Left hindlimb (tissue), 1 donor: ENCODE results near the gene DYNC2I2.
"Not testable (repeated sequence)": the region's sequence is repeated elsewhere in the genome, so short reads cannot be mapped to it uniquely, and the experiment has no call there.

Experiments
- DNase-seq: peaks from one replicate; pipeline ENCODE4 v3.0.0-alpha.2; 2018

Gene DYNC2I2

GRCh38 chr9:128611600-128612394 lies 44.9 kb downstream of the DYNC2I2 start:
- no peak for DNase-seq

DNA sequence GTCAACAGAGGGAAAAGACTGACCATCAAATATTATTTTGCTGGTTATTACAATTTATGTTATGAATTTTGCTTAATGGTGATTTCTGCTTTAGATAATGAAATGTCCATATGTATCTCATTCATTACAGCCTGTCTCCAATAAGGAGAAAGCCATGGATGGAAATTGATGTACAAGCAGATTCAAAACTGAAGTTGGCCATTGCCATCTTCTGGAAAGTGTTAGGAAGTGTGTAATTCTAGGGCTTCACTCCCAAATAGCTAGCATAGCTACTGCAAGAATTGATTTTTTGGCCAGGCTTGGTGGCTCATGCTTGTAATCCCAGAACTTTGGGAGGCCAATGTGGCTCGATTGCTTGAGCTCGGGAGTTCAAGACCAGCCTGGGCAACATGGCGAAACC lies 45.8 kb downstream of the DYNC2I2 start:
- DNase-seq = no peak

DNA sequence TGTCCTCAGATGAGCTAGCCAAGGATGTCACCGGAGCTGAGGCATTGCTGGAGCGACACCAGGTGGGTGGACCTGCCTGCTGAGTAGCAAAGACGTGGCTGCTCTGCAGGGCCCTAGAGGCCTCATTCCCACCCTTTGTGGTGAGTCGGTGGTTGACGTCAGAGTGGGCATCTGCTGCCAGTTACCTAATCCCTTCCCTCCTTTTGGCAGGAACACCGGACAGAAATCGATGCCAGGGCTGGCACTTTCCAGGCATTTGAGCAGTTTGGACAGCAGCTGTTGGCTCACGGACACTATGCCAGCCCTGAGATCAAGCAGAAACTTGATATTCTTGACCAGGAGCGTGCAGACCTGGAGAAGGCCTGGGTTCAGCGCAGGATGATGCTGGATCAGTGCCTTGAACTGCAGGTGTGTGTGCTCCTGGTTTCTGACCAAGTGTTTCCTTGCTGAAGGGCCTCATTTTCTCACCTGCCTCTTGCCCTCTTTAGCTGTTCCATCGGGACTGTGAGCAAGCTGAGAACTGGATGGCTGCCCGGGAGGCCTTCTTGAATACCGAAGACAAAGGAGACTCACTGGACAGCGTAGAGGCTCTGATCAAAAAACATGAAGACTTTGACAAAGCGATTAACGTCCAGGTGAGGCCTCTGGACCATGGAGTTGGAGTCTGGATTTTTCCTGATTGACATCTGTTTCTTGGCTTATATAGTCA lies 48.9 kb downstream of the DYNC2I2 start:
- peak; percentile 80 for DNase-seq

- DNase-seq = no peak
Observed at GRCh38 chr9:128603697-128604096, 53.0 kb downstream of the DYNC2I2 start.

GRCh38 chr9:128600099-128600498 lies 56.5 kb downstream of the DYNC2I2 start:
- no peak for DNase-seq

DNA sequence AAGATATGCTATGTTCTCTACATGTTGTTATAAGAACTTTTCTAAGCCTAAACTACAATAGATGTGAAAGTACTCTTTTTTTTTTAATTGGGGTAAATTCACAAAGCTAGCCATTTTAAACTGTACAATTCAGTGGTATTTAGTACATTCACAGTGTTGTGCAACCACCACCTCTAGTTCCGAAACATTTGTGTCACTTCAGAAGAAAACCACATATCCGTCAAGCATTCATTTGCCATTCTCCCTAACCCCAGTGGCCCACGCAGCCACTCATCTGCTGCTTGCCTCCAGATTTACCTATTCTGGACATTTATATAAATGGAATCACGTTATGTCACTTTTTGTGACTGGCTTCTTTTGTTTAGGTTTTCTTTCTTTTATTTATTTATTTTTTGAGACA lies 61.2 kb downstream of the DYNC2I2 start:
- DNase-seq = no peak

DNA sequence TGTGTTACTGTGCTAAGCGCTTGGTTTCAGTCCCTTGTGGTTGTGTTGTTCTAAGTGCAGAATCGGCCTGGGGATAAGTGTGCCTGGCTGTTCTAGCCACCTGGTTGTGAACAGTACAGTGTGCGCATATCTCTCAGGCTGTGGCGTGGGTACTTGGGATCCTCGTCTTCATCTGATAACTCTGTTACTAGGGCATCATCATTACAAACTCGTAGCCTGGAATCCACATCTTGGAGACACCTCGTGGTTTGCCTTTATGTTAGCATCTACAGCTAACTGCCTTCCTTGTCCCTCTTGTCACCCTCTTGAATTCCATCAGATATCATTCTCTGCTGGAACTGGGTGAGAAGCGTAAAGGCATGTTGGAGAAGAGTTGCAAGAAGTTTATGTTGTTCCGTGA lies 62.8 kb downstream of the DYNC2I2 start:
- DNase-seq = no peak

DNA sequence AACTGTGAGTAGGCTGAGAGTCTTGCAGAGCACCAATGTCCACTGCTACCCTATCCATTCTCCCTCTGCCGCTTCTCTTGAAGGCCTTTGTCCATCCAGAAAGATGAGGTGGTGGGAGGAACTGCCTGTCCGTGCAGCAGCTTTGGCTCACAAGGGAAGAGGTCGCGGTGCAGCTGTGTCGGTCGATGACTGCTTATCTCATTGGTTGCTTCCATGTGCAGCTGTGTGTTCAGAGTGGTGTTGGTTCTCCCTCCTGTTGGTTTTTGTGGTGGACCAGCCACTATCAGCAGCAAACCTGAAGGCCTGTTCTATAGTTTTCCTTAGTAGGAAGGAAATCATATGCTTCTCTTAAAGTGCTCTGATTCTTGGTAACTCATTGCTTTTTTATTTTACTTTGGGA lies 63.6 kb downstream of the DYNC2I2 start:
- no peak for DNase-seq

- no peak for DNase-seq
Observed at GRCh38 chr9:128588581-128589233, 67.9 kb downstream of the DYNC2I2 start.

- DNase-seq = no peak
Observed at GRCh38 chr9:128587453-128587852, 69.2 kb downstream of the DYNC2I2 start.

DNA sequence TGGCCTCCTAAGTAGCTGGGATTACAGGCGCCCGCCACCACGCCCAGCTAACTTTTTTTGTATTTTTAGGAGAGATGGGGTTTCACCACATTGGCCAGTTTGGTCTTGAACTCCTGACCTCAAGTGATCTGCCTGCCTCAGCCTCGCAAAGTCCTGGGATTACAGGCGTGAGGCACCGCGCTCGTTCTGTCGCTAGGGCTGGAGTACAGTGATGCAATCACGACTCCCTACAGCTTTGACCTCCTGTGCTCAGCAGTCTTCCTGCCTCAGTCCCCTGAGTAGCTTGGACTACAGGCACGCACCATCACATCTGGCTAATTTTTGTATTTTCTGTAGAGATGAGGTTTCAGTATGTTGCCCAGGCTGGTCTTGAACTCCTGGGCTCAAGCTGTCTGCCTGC lies 69.7 kb downstream of the DYNC2I2 start:
- DNase-seq = not testable (repeated sequence)

DNA sequence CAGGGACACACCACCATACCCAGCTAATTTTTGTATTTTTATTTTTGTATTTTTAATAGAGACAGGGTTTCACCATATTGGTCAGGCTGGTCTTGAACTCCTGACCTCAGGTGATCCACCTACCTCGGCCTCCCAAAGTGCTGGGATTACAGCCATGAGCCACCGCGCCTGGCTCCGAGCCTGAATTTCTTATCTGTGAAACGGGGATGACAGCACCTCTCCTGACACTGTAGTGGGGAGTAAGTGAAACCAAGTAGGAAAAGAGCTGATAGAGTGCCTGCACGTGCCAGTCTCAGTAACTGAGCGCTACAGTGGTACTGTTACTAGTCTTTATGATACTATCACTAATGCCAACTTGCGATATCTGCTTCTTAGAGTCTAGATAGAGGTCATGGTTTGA lies 71.5 kb downstream of the DYNC2I2 start:
- DNase-seq = not testable (repeated sequence)
